Mesenchymal stem cell (in vitro differentiated cells and primary cell): ENCODE results near the gene ATRNL1.
A peak's percentile ranks its signal among the peaks of the same experiment; 100 is the strongest.

Source experiments
- DNase-seq: peaks from one replicate; pipeline ENCODE4 v3.0.0-alpha.2; 2013
- H2AFZ ChIP-seq: one replicate; pipeline ENCODE4 v1.6.1; 2013; ENCODE audit warnings: low read depth, mild to moderate bottlenecking, control low read depth, inconsistent platforms, low read length, moderate library complexity
- H2AK5ac ChIP-seq: 2 replicates; pipeline ENCODE4 v1.6.1; 2013; ENCODE audit warnings: low read length, moderate library complexity, mild to moderate bottlenecking, inconsistent platforms; ENCODE audit not compliant: severe bottlenecking
- H2BK120ac ChIP-seq: one replicate; pipeline ENCODE4 v1.6.1; 2013; ENCODE audit warnings: low read depth, mild to moderate bottlenecking, inconsistent platforms, low read length, moderate library complexity
- H2BK12ac ChIP-seq, 2 experiments: one replicate each; pipeline ENCODE4 v1.6.1; 2013; ENCODE audit warnings: inconsistent platforms in 2 of 2, low read length in 2 of 2, mild to moderate bottlenecking in 2 of 2, moderate library complexity in 2 of 2, control low read depth in 1 of 2
- H2BK15ac ChIP-seq: one replicate; pipeline ENCODE4 v1.6.1; 2013; ENCODE audit warnings: mild to moderate bottlenecking, low read depth, inconsistent platforms; ENCODE audit not compliant: poor library complexity, severe bottlenecking
- H2BK5ac ChIP-seq: 2 replicates; pipeline ENCODE4 v1.6.1; 2013; ENCODE audit warnings: low read depth, mild to moderate bottlenecking, low read length, control low read depth, inconsistent platforms; ENCODE audit not compliant: poor library complexity, severe bottlenecking
- H3K14ac ChIP-seq, 2 experiments: one replicate each; pipeline ENCODE4 v1.6.1; 2013; ENCODE audit warnings: inconsistent platforms in 2 of 2, low read length in 2 of 2, control low read depth in 1 of 2, mild to moderate bottlenecking in 1 of 2, moderate library complexity in 1 of 2
- H3K18ac ChIP-seq, 2 experiments: one replicate each; pipeline ENCODE4 v1.6.1; 2013; ENCODE audit warnings: inconsistent platforms in 2 of 2, low read length in 2 of 2, control low read depth in 1 of 2, low read depth in 1 of 2, mild to moderate bottlenecking in 1 of 2
- H3K23ac ChIP-seq, 2 experiments: one replicate each; pipeline ENCODE4 v1.6.1; 2013; ENCODE audit warnings: inconsistent platforms in 2 of 2, low read length in 2 of 2, mild to moderate bottlenecking in 2 of 2, moderate library complexity in 2 of 2, control low read depth in 1 of 2
- H3K27ac ChIP-seq: 2 replicates; pipeline ENCODE4 v1.5.1; 2013; ENCODE audit warnings: mild to moderate bottlenecking, moderate library complexity, low read length, control low read depth, inconsistent platforms; ENCODE audit not compliant: poor library complexity, severe bottlenecking
- H3K27me3 ChIP-seq, 2 experiments: 2 replicates each; pipeline versions ENCODE4 v1.6.1 to v1.7.0; 2013; ENCODE audit warnings: low read length in 2 of 2, mild to moderate bottlenecking in 2 of 2, moderate library complexity in 2 of 2, control low read depth in 1 of 2, inconsistent platforms in 1 of 2; ENCODE audit not compliant: control insufficient read depth in 1 of 2, insufficient read depth in 1 of 2
- H3K36me3 ChIP-seq, 2 experiments: 2 replicates each; pipeline versions ENCODE4 v1.6.1 to v1.7.0; 2013; ENCODE audit warnings: low read length in 2 of 2, control low read depth in 1 of 2, inconsistent platforms in 1 of 2, low read depth in 1 of 2, mild to moderate bottlenecking in 1 of 2; ENCODE audit not compliant: insufficient read depth in 2 of 2, control insufficient read depth in 1 of 2
- H3K4ac ChIP-seq, 2 experiments: one replicate each; pipeline ENCODE4 v1.6.1; 2013; ENCODE audit warnings: inconsistent platforms in 2 of 2, low read length in 2 of 2, mild to moderate bottlenecking in 2 of 2, moderate library complexity in 2 of 2, control low read depth in 1 of 2, low read depth in 1 of 2
- H3K4me1 ChIP-seq: 2 replicates; pipeline ENCODE4 v1.6.1; 2013; ENCODE audit warnings: low read depth, low read length, control low read depth; ENCODE audit not compliant: control insufficient read depth, insufficient read depth
- H3K4me2 ChIP-seq: 2 replicates; pipeline ENCODE4 v1.6.1; 2013; ENCODE audit warnings: low read length, mild to moderate bottlenecking, inconsistent platforms; ENCODE audit not compliant: poor library complexity, severe bottlenecking
- H3K4me3 ChIP-seq, 2 experiments: 2 replicates each; pipeline versions ENCODE4 v1.5.1 to v1.7.0; 2013; ENCODE audit warnings: low read length in 2 of 2, mild to moderate bottlenecking in 2 of 2, control low read depth in 1 of 2, low read depth in 1 of 2; ENCODE audit not compliant: insufficient read depth in 1 of 2
- H3K79me1 ChIP-seq: replicated peaks from 2 replicates; pipeline ENCODE4 v1.6.1; 2013; ENCODE audit warnings: mild to moderate bottlenecking, control low read depth, low read length, inconsistent platforms; ENCODE audit not compliant: poor library complexity, severe bottlenecking
- H3K9ac ChIP-seq: 2 replicates; pipeline ENCODE4 v1.7.0; 2013; ENCODE audit warnings: mild to moderate bottlenecking, low read length, moderate library complexity
- H3K9me3 ChIP-seq: 2 replicates; pipeline ENCODE4 v1.7.0; 2013; ENCODE audit warnings: mild to moderate bottlenecking, low read length; ENCODE audit not compliant: control insufficient read depth
- H4K8ac ChIP-seq: one replicate; pipeline ENCODE4 v1.6.1; 2013; ENCODE audit warnings: inconsistent platforms, mild to moderate bottlenecking, low read length, moderate library complexity
- H4K91ac ChIP-seq: one replicate; pipeline ENCODE4 v1.6.1; 2013; ENCODE audit warnings: mild to moderate bottlenecking, low read length, inconsistent platforms
- WGBS: methylation state at CpG from one replicate; pipeline ENCODE4 v1.1.7; 2013; ENCODE audit warnings: mixed read lengths; 5-methylcytosine and 5-hydroxymethylcytosine counted together

Gene ATRNL1

DNA sequence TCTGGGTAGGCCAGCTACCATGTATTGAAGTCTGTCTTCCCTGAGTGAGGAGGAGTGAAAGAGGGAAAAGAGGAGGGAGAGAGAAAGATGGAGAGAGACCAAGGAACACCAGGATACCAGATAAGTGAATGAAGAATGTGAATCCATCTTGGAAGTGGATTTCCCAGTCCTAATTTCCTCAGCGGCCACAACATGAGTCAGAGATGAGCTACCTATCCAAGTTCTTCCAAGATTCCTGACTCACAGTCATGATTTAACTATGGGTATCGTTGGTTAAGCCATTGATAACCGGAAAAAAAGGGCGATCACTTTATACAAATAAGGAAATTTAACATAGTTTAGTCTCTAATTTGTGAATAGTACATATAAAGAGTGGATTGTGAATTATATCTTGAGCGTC, 561.8 kb downstream of the ATRNL1 start:
- WGBS: 50% methylated on average over 1 of the region's 5 CpGs
- no peak overlapping the region for H4K91ac ChIP-seq
- H3K14ac ChIP-seq: no peak overlapping the region
- no peak overlapping the region for H4K8ac ChIP-seq
- no peak overlapping the region for H3K4ac ChIP-seq
- peak; percentile 30 for DNase-seq
- H2BK5ac ChIP-seq: no peak overlapping the region
- H2BK15ac ChIP-seq: no peak overlapping the region
- H3K23ac ChIP-seq: no peak overlapping the region
- H3K4me3 ChIP-seq: no peak overlapping the region
- H3K9me3 ChIP-seq: no peaks in the 10 kb centered on the region
- no peak overlapping the region for H2BK120ac ChIP-seq
- no peaks in the 10 kb centered on the region for H3K36me3 ChIP-seq
- H2AFZ ChIP-seq: no peak overlapping the region
- no peaks in the 10 kb centered on the region for H3K27me3 ChIP-seq
- no peak overlapping the region for H3K4me2 ChIP-seq
- H3K9ac ChIP-seq: no peak overlapping the region
- H3K4me1 ChIP-seq: no peaks in the 10 kb centered on the region
- H3K18ac ChIP-seq: no peak overlapping the region
- no peak overlapping the region for H2AK5ac ChIP-seq
- no peaks in the 10 kb centered on the region for H3K79me1 ChIP-seq
- H3K27ac ChIP-seq: no peak overlapping the region
- no peak overlapping the region for H2BK12ac ChIP-seq

DNA sequence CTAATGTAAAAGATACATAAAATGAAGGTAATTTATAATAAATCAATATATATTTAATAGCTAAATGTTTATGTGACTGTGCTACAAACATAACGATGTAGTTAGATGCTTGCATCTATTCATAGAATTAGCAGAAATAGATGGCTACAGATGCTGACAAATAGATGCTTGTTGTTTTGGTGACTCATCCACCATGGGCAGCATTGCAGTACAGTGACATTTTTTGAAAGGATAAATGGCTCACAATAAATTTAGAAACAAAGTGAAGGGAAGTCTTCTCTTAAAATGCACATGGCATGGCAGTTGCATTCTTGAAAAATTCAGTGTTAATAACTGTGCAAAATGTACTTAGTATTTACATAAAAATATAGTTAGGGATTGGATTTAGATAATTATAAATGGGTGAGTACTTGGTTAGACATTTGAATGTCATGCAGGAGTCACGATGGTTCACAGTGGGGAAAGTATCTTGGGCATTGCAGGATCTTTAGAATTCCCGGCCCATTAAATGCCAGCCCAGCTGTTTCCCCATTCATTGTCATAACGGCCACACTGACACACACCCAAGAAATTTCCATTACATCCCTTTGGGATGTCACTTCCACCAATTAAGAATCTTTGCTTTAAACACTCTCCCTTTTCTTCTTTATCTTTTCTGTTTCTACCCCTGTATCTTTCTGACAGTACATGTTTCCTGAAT, 564.1 kb downstream of the ATRNL1 start:
- H3K18ac ChIP-seq: no peak overlapping the region
- H2BK12ac ChIP-seq: no peak overlapping the region
- H3K27me3 ChIP-seq: no peaks in the 10 kb centered on the region
- H2AFZ ChIP-seq: no peak overlapping the region
- H3K23ac ChIP-seq: no peak overlapping the region
- no peak overlapping the region for H3K9ac ChIP-seq
- no peak overlapping the region for H4K91ac ChIP-seq
- H2BK5ac ChIP-seq: no peak overlapping the region
- H4K8ac ChIP-seq: no peak overlapping the region
- H3K79me1 ChIP-seq: no peaks in the 10 kb centered on the region
- no peak overlapping the region for H2BK120ac ChIP-seq
- no peak overlapping the region for H2BK15ac ChIP-seq
- H3K9me3 ChIP-seq: no peaks in the 10 kb centered on the region
- no peaks in the 10 kb centered on the region for H3K4me1 ChIP-seq
- H3K4me2 ChIP-seq: no peak overlapping the region
- H3K14ac ChIP-seq: no peak overlapping the region
- no peak overlapping the region for H3K4me3 ChIP-seq
- H3K36me3 ChIP-seq: no peaks in the 10 kb centered on the region
- no peak overlapping the region for H3K4ac ChIP-seq
- WGBS: 40% methylated on average over 4 of the region's 4 CpGs
- DNase-seq: peak; percentile 59
- H2AK5ac ChIP-seq: no peak overlapping the region
- no peak overlapping the region for H3K27ac ChIP-seq

DNA sequence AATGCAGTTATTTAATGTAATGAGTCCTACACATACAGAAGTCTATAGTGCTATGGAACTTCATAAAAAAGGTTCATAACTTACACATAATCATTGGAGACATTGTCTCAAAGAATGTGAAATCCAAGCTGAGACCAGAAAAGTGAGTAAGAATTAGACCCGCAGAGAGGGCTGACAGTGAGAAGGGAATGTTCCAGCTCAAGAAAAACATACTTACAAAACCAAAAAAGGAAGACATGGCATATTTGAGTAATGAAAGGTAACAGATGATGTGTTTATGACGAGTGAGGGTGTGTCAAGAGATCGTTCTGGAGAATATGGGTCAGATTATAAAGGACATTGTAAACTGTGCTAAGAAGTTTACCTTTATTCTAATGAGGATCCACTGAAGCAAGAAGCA, 566.5 kb downstream of the ATRNL1 start:
- no peaks in the 10 kb centered on the region for H3K36me3 ChIP-seq

DNA sequence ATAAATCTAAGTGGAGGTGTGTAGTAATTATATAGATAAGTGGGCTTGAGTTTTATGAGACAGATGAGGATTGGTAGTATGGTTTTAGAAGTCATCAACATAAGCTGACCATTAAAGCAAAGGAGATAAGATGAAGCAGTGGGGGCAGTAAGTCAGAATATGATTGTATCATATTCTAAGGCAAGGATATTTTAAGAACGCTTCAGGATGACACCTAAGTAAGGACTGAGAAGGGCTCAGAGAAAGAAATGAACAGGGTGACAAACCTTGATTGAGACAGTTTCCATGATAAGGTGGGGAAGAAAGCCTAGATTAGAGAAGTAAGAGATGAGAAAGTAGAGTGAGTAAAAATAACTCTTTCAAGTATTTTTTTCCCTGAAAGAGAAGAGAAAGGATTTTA, 567.2 kb downstream of the ATRNL1 start:
- H3K18ac ChIP-seq: no peak overlapping the region
- no peak overlapping the region for H3K4ac ChIP-seq
- H3K79me1 ChIP-seq: no peaks in the 10 kb centered on the region
- H2BK15ac ChIP-seq: no peak overlapping the region
- no peak overlapping the region for H3K4me3 ChIP-seq
- no peak for DNase-seq
- H2AK5ac ChIP-seq: no peak overlapping the region
- H4K8ac ChIP-seq: no peak overlapping the region
- no peak overlapping the region for H3K23ac ChIP-seq
- no peak overlapping the region for H4K91ac ChIP-seq
- no peak overlapping the region for H2BK5ac ChIP-seq
- H3K9me3 ChIP-seq: no peaks in the 10 kb centered on the region
- H3K36me3 ChIP-seq: no peaks in the 10 kb centered on the region
- H2AFZ ChIP-seq: no peak overlapping the region
- H2BK120ac ChIP-seq: no peak overlapping the region
- H3K27ac ChIP-seq: no peak overlapping the region
- 88% methylated on average over 1 of the region's 1 CpG for WGBS
- H3K9ac ChIP-seq: no peak overlapping the region
- no peak overlapping the region for H3K14ac ChIP-seq
- no peak overlapping the region for H2BK12ac ChIP-seq
- no peak overlapping the region for H3K4me2 ChIP-seq
- H3K27me3 ChIP-seq: no peaks in the 10 kb centered on the region
- H3K4me1 ChIP-seq: no peaks in the 10 kb centered on the region

More for the DNA sequence above, 566.5 kb downstream of the ATRNL1 start:
- H3K23ac ChIP-seq: no peak overlapping the region
- no peak overlapping the region for H2AK5ac ChIP-seq
- H4K91ac ChIP-seq: no peak overlapping the region
- 87% methylated on average over 2 of the region's 3 CpGs for WGBS
- H3K4ac ChIP-seq: no peak overlapping the region
- H3K27ac ChIP-seq: no peak overlapping the region
- H2BK15ac ChIP-seq: no peak overlapping the region
- H2BK5ac ChIP-seq: no peak overlapping the region
- H4K8ac ChIP-seq: no peak overlapping the region
- H3K4me3 ChIP-seq: no peak overlapping the region
- H3K9ac ChIP-seq: no peak overlapping the region
- no peak overlapping the region for H2AFZ ChIP-seq
- DNase-seq: no peak
- no peak overlapping the region for H3K4me2 ChIP-seq
- no peak overlapping the region for H3K14ac ChIP-seq
- no peak overlapping the region for H2BK120ac ChIP-seq
- H2BK12ac ChIP-seq: no peak overlapping the region
- H3K27me3 ChIP-seq: no peaks in the 10 kb centered on the region
- no peaks in the 10 kb centered on the region for H3K4me1 ChIP-seq
- no peak overlapping the region for H3K18ac ChIP-seq
- H3K9me3 ChIP-seq: no peaks in the 10 kb centered on the region
- no peaks in the 10 kb centered on the region for H3K79me1 ChIP-seq
